Measurements from ENCODE around the gene SEMA4G. TPM values are rescaled to one million over a fixed set of nuclear protein-coding genes. Genes with fewer than 3 reads are reported as not detected.

The SEMA4G gene
- total RNA-seq, 1 experiment from 2014 or later = 1.1 TPM

Small RNA genes lying within 50 kb of the gene (small RNA-seq; reads per million reads assigned to genes)
- gene MIR608 = 0 reads per million in 2 experiments

Other genes with a start within 250 kb of the SEMA4G start
- gene PAX2, start 223.9 kb upstream of the SEMA4G start, total RNA-seq (2014; rRNA removed; shearing (Covaris generic)) = not detected in 2 replicates
- gene SLF2, start 56.5 kb upstream of the SEMA4G start, total RNA-seq (2014; rRNA removed; shearing (Covaris generic)) = 24.9 and 26.1 TPM in 2 replicates
- gene MRPL43, start 18.0 kb downstream of the SEMA4G start, total RNA-seq (2014; rRNA removed; shearing (Covaris generic)) = 72.4 and 78.9 TPM in 2 replicates
- 14.3 and 19.9 TPM in 2 replicates for gene TWNK, start 18.0 kb downstream of the SEMA4G start, total RNA-seq (2014; rRNA removed; shearing (Covaris generic))
- 49.2 and 51.6 TPM in 2 replicates for gene LZTS2, start 30.3 kb downstream of the SEMA4G start, total RNA-seq (2014; rRNA removed; shearing (Covaris generic))
- 0.52 and 0.55 TPM in 2 replicates for gene PDZD7, start 61.6 kb downstream of the SEMA4G start, total RNA-seq (2014; rRNA removed; shearing (Covaris generic))
- gene SFXN3, start 61.7 kb downstream of the SEMA4G start, total RNA-seq (2014; rRNA removed; shearing (Covaris generic)) = 50.5 and 52.6 TPM in 2 replicates
- 31.3 and 36.1 TPM in 2 replicates for gene KAZALD1, start 92.5 kb downstream of the SEMA4G start, total RNA-seq (2014; rRNA removed; shearing (Covaris generic))
- gene TLX1, start 161.8 kb downstream of the SEMA4G start, total RNA-seq (2014; rRNA removed; shearing (Covaris generic)) = not detected in 2 replicates